ENCODE data around the gene BTBD17. TPM values are rescaled to one million over a fixed set of nuclear protein-coding genes. Genes with fewer than 3 reads are reported as not detected.

Gene BTBD17
- total RNA-seq, 1 experiment from 2014 or later, result not detected

GRCh38 chr17:74358697-74359096 is 3.0 kb downstream of the BTBD17 start:
- DNase-seq (ENCODE audit: low spot score), result no peak

GRCh38 chr17:74357466-74357809 is 4.2 kb downstream of the BTBD17 start:
- no peak for DNase-seq (ENCODE audit: low spot score)

- no peak for DNase-seq (ENCODE audit: low spot score)
These were observed 4.8 kb downstream of the BTBD17 start for GRCh38 chr17:74356646-74357465.

- no peak for DNase-seq (ENCODE audit: low spot score)
These were observed 6.6 kb downstream of the BTBD17 start for GRCh38 chr17:74355065-74355464.

- no peak for DNase-seq (ENCODE audit: low spot score)
These were observed 7.1 kb downstream of the BTBD17 start for GRCh38 chr17:74354561-74354960.

GRCh38 chr17:74354123-74354522 is 7.5 kb downstream of the BTBD17 start:
- no peak for DNase-seq (ENCODE audit: low spot score)

- no peak for DNase-seq (ENCODE audit: low spot score)
These were observed 8.1 kb downstream of the BTBD17 start for GRCh38 chr17:74353446-74354060.

- no peak for DNase-seq (ENCODE audit: low spot score)
These were observed 10.0 kb downstream of the BTBD17 start for GRCh38 chr17:74351552-74352210.

- DNase-seq (ENCODE audit: low spot score), result no peak
These were observed 11.2 kb downstream of the BTBD17 start for GRCh38 chr17:74350486-74350885.

GRCh38 chr17:74349120-74349519 is 12.5 kb downstream of the BTBD17 start:
- no peak for DNase-seq (ENCODE audit: low spot score)

- no peak for DNase-seq (ENCODE audit: low spot score)
These were observed 14.0 kb downstream of the BTBD17 start for GRCh38 chr17:74347646-74348045.

- DNase-seq (ENCODE audit: low spot score), result peak; percentile 65
These were observed 16.0 kb downstream of the BTBD17 start for GRCh38 chr17:74345433-74346241.

GRCh38 chr17:74344658-74345057 is 17.0 kb downstream of the BTBD17 start:
- DNase-seq (ENCODE audit: low spot score), result no peak

- DNase-seq (ENCODE audit: low spot score), result no peak
These were observed 18.0 kb downstream of the BTBD17 start for GRCh38 chr17:74343526-74344284.

GRCh38 chr17:74343121-74343520 is 18.5 kb downstream of the BTBD17 start:
- DNase-seq (ENCODE audit: low spot score), result no peak

- DNase-seq (ENCODE audit: low spot score), result no peak
These were observed 19.4 kb downstream of the BTBD17 start for GRCh38 chr17:74342224-74342623.

GRCh38 chr17:74340470-74341023 is 21.1 kb downstream of the BTBD17 start:
- no peak for DNase-seq (ENCODE audit: low spot score)

- DNase-seq (ENCODE audit: low spot score), result no peak
These were observed 22.0 kb downstream of the BTBD17 start for GRCh38 chr17:74339537-74340195.

- no peak for DNase-seq (ENCODE audit: low spot score)
These were observed 23.7 kb downstream of the BTBD17 start for GRCh38 chr17:74337834-74338500.

- DNase-seq (ENCODE audit: low spot score), result no peak
These were observed 25.4 kb downstream of the BTBD17 start for GRCh38 chr17:74336307-74336706.

Measured in A172 (cell line).